ENCODE measurements around the gene OST4.

Gene OST4

GRCh38 chr2:27050281-27050995, 21.0 kb downstream of the OST4 start:
- WGBS, 2 experiments (ENCODE audit: insufficient coverage in 2 of 2): 0% methylated on average over 34 to 40 of the region's 48 CpGs
- Histone ChIP-seq H3K27ac (ENCODE audit: low read depth, low read length, severe bottlenecking) (peak overlapping the region; percentile 88), H3K4me1 (ENCODE audit: control insufficient read depth, insufficient read depth, low read length, poor library complexity, severe bottlenecking) (peaks cover 16% of the 10 kb centered on the region), H3K36me3 (ENCODE audit: control insufficient read depth, insufficient read depth, low read length) (peaks cover 23% of the 10 kb centered on the region), H3K9me3 (ENCODE audit: control insufficient read depth, low read length) (no peaks in the 10 kb centered on the region), H3K4me3 (ENCODE audit: extremely low read depth, insufficient read depth, low read length, poor library complexity, severe bottlenecking) (peak overlapping the region; percentile 87)

DNA sequence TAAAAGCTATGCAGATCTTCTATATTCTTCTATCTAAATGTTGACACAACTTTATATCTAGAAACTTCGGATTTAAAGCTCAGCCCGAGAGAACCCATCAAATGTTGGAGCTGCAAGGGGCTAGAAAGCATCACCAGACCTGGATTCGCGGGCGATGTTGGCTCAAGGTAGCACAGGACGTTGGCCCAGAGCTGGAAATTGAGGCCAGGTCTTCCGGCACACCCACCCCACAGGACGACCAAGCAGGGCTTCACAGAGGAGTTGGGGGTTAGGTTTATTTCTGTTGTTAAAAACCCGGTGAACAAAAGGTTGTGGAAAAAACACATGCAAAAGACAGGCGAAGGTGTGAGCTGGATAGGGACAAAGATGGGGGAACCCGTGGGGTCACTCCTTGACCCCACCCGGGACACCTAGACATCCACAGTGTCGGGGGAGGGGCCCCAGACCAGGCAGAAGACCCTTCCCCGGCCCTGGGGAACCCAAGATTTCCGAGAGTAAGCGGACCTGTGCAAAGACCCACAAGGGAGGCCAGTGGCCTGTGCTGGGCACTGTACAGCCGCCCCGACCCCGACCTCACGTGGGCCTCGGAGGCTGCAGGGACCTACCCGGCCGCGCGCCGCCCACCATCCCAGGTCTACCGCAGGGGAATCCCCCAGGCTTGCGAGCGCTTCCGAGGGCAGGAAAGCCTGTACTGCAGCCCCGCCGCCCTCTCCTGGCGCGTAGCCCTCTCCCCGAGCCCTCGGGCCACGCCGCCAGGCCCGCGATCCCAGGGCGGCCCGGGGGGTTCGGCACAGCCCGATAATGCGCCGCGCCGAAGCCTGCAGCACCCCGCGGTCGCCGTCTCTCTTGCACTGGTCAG, 21.8 kb downstream of the OST4 start:
- Histone ChIP-seq H3K4me3 (ENCODE audit: extremely low read depth, insufficient read depth, low read length, poor library complexity, severe bottlenecking) (peak overlapping the region; percentile 87), H3K4me1 (ENCODE audit: control insufficient read depth, insufficient read depth, low read length, poor library complexity, severe bottlenecking) (peaks cover 16% of the 10 kb centered on the region), H3K9me3 (ENCODE audit: control insufficient read depth, low read length) (no peaks in the 10 kb centered on the region), H3K27ac (ENCODE audit: low read depth, low read length, severe bottlenecking) (peak overlapping the region; percentile 88), H3K36me3 (ENCODE audit: control insufficient read depth, insufficient read depth, low read length) (peaks cover 15% of the 10 kb centered on the region)
- WGBS, 2 experiments (ENCODE audit: insufficient coverage in 2 of 2): 12 to 13% methylated on average over 45 to 50 of the region's 52 CpGs

DNA sequence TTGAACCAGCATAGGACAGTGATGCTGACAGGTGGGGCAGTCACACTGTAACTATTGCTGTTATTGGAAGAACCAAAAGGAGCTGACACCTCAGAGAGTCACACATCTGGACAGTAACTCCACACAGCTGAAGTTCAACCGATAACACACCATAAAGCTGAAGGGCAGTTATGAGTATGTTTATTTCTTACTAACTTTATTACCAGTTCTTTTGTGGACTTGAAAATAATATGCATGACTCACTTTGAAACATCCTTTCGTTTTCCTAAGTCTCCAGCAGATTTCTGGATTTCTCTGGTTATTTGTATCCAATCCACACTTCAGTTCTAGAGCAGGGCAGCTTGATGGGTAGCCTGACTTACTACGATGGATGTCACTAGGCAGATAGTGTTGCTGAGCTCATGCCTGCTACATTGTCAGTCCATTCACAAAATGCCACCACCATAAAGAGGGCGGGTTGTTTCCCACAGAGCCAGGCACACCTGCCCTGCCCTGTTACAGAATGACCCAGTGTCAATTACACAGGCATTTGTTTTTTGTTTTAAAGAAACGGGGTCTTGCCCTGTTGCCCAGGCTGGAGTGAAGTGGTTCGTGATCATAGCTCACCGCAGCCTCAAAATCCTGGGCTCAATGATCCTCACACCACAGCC, 28.3 kb downstream of the OST4 start:
- Histone ChIP-seq H3K27ac (ENCODE audit: low read depth, low read length, severe bottlenecking) (no peak overlapping the region), H3K4me3 (ENCODE audit: extremely low read depth, insufficient read depth, low read length, poor library complexity, severe bottlenecking) (no peak overlapping the region), H3K36me3 (ENCODE audit: control insufficient read depth, insufficient read depth, low read length) (peaks cover 57% of the 10 kb centered on the region), H3K9me3 (ENCODE audit: control insufficient read depth, low read length) (no peaks in the 10 kb centered on the region), H3K4me1 (ENCODE audit: control insufficient read depth, insufficient read depth, low read length, poor library complexity, severe bottlenecking) (no peaks in the 10 kb centered on the region)
- 88 to 96% methylated on average over 4 to 5 of the region's 7 CpGs for WGBS, 2 experiments (ENCODE audit: insufficient coverage in 2 of 2)

DNA sequence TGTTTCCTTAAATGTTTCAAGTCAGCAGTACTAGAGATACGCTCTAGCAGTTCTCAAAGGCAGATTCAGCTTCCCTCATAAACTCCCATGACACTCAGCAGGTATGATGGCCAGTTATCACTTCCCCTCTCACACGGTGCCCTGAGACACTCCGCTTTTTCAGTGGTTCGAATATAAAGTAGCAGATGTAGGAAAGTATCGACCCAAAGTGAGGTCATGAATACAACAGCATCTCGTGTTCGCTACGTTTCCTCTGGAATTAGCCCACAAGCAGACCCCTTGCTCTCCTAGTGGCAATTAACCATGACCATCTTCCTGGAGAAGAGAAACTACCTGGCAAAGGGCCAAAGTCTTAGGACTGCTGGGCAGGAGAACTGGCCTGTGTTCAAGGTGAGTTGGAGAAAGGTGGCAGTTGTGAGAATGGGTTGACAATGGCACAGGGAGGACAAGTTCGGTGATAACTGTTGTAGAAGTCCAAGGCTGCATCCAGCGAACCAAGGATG, 29.2 kb downstream of the OST4 start:
- WGBS, 2 experiments (ENCODE audit: insufficient coverage in 2 of 2): 90 to 92% methylated on average over 8 to 9 of the region's 10 CpGs
- Histone ChIP-seq H3K4me1 (ENCODE audit: control insufficient read depth, insufficient read depth, low read length, poor library complexity, severe bottlenecking) (no peaks in the 10 kb centered on the region), H3K4me3 (ENCODE audit: extremely low read depth, insufficient read depth, low read length, poor library complexity, severe bottlenecking) (no peak overlapping the region), H3K9me3 (ENCODE audit: control insufficient read depth, low read length) (no peaks in the 10 kb centered on the region), H3K36me3 (ENCODE audit: control insufficient read depth, insufficient read depth, low read length) (peaks cover 66% of the 10 kb centered on the region), H3K27ac (ENCODE audit: low read depth, low read length, severe bottlenecking) (no peak overlapping the region)

- WGBS, 2 experiments (ENCODE audit: insufficient coverage in 2 of 2): 94 to 98% methylated on average over 4 to 5 of the region's 5 CpGs
- Histone ChIP-seq H3K27ac (ENCODE audit: low read depth, low read length, severe bottlenecking) (no peak overlapping the region), H3K36me3 (ENCODE audit: control insufficient read depth, insufficient read depth, low read length) (peaks cover 71% of the 10 kb centered on the region)
Measured at GRCh38 chr2:27041752-27042151, 29.7 kb downstream of the OST4 start.

GRCh38 chr2:27040282-27040681, 31.2 kb downstream of the OST4 start:
- no peaks in the 10 kb centered on the region for H3K9me3 ChIP-seq (ENCODE audit: control insufficient read depth, low read length)
- WGBS, 2 experiments (ENCODE audit: insufficient coverage in 2 of 2): 100% methylated on average over 5 of the region's 8 CpGs
- H3K4me1 ChIP-seq (ENCODE audit: control insufficient read depth, insufficient read depth, low read length, poor library complexity, severe bottlenecking): no peaks in the 10 kb centered on the region
- peaks cover 86% of the 10 kb centered on the region for H3K36me3 ChIP-seq (ENCODE audit: control insufficient read depth, insufficient read depth, low read length)
- H3K4me3 ChIP-seq (ENCODE audit: extremely low read depth, insufficient read depth, low read length, poor library complexity, severe bottlenecking): no peak overlapping the region
- H3K27ac ChIP-seq (ENCODE audit: low read depth, low read length, severe bottlenecking): no peak overlapping the region

More at GRCh38 chr2:27041752-27042151, 29.7 kb downstream of the OST4 start:
- H3K4me3 ChIP-seq (ENCODE audit: extremely low read depth, insufficient read depth, low read length, poor library complexity, severe bottlenecking): no peak overlapping the region
- H3K4me1 ChIP-seq (ENCODE audit: control insufficient read depth, insufficient read depth, low read length, poor library complexity, severe bottlenecking): no peaks in the 10 kb centered on the region
- no peaks in the 10 kb centered on the region for H3K9me3 ChIP-seq (ENCODE audit: control insufficient read depth, low read length)

GRCh38 chr2:27039871-27040270, 31.6 kb downstream of the OST4 start:
- H3K4me3 ChIP-seq (ENCODE audit: extremely low read depth, insufficient read depth, low read length, poor library complexity, severe bottlenecking): no peak overlapping the region
- H3K4me1 ChIP-seq (ENCODE audit: control insufficient read depth, insufficient read depth, low read length, poor library complexity, severe bottlenecking): no peaks in the 10 kb centered on the region
- H3K27ac ChIP-seq (ENCODE audit: low read depth, low read length, severe bottlenecking): no peak overlapping the region
- no peaks in the 10 kb centered on the region for H3K9me3 ChIP-seq (ENCODE audit: control insufficient read depth, low read length)
- H3K36me3 ChIP-seq (ENCODE audit: control insufficient read depth, insufficient read depth, low read length): peaks cover 90% of the 10 kb centered on the region
- WGBS, 2 experiments (ENCODE audit: insufficient coverage in 2 of 2): 96 to 97% methylated on average over 4 to 7 of the region's 7 CpGs

DNA sequence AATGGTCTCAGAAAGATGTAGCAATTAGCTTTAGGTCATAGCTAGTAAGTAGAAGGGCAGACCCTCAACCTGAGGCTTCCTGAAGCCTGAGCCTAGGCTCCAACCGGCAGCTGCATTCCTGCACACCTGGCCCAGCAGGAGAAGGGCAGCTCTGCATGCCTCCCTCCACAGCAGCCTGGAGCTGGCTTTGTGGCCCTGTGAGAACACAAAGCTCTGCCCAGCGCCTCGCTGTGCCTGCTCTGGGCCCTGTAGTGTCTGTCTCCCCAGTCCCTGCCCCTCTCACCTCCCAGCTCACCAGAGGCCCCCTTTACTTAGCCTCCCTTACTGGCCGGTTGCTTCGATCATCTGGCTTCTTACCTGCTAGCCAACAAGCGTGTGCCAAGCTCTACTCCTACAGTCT, 32.0 kb downstream of the OST4 start:
- WGBS, 2 experiments (ENCODE audit: insufficient coverage in 2 of 2): 95 to 100% methylated on average over 3 of the region's 6 CpGs
- H3K36me3 ChIP-seq (ENCODE audit: control insufficient read depth, insufficient read depth, low read length): peaks cover 93% of the 10 kb centered on the region
- no peaks in the 10 kb centered on the region for H3K9me3 ChIP-seq (ENCODE audit: control insufficient read depth, low read length)
- no peak overlapping the region for H3K27ac ChIP-seq (ENCODE audit: low read depth, low read length, severe bottlenecking)
- H3K4me1 ChIP-seq (ENCODE audit: control insufficient read depth, insufficient read depth, low read length, poor library complexity, severe bottlenecking): no peaks in the 10 kb centered on the region
- H3K4me3 ChIP-seq (ENCODE audit: extremely low read depth, insufficient read depth, low read length, poor library complexity, severe bottlenecking): no peak overlapping the region

GRCh38 chr2:27038631-27039339, 32.7 kb downstream of the OST4 start:
- Histone ChIP-seq H3K4me1 (ENCODE audit: control insufficient read depth, insufficient read depth, low read length, poor library complexity, severe bottlenecking) (no peaks in the 10 kb centered on the region), H3K27ac (ENCODE audit: low read depth, low read length, severe bottlenecking) (no peak overlapping the region), H3K36me3 (ENCODE audit: control insufficient read depth, insufficient read depth, low read length) (peaks cover 95% of the 10 kb centered on the region), H3K9me3 (ENCODE audit: control insufficient read depth, low read length) (no peaks in the 10 kb centered on the region), H3K4me3 (ENCODE audit: extremely low read depth, insufficient read depth, low read length, poor library complexity, severe bottlenecking) (no peak overlapping the region)
- 92 to 97% methylated on average over 7 to 13 of the region's 17 CpGs for WGBS, 2 experiments (ENCODE audit: insufficient coverage in 2 of 2)

DNA sequence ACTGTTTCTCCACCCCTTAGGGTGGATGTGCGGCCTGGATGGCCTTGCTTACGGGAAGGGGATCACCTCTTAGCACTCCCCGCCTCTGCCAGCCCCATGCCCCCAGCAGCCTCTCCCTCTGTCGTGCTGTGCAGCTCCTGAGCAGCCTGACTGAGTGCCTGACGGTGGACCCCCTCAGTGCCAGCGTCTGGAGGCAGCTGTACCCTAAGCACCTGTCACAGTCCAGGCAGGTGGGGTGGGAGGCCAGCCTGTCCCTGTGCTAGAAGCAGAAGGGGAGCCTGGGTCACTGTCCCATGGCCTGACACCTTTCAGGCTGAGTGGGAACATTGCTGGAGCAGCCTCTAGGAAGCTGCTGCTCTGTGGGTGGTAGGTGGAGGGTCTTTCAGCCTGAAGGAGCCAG, 33.4 kb downstream of the OST4 start:
- WGBS, 2 experiments (ENCODE audit: insufficient coverage in 2 of 2): 88 to 100% methylated on average over 3 to 6 of the region's 6 CpGs
- Histone ChIP-seq H3K27ac (ENCODE audit: low read depth, low read length, severe bottlenecking) (no peak overlapping the region), H3K36me3 (ENCODE audit: control insufficient read depth, insufficient read depth, low read length) (peaks cover 88% of the 10 kb centered on the region), H3K9me3 (ENCODE audit: control insufficient read depth, low read length) (no peaks in the 10 kb centered on the region), H3K4me1 (ENCODE audit: control insufficient read depth, insufficient read depth, low read length, poor library complexity, severe bottlenecking) (no peaks in the 10 kb centered on the region), H3K4me3 (ENCODE audit: extremely low read depth, insufficient read depth, low read length, poor library complexity, severe bottlenecking) (no peak overlapping the region)

All from mesodermal cell (in vitro differentiated cells).